Measurements from ENCODE around the gene DEGS1. TPM values are rescaled to one million over a fixed set of nuclear protein-coding genes. Genes with fewer than 3 reads are reported as not detected.

DEGS1 gene
- total RNA-seq, 1 donor from 2014 or later, result 55.5 TPM

DNA sequence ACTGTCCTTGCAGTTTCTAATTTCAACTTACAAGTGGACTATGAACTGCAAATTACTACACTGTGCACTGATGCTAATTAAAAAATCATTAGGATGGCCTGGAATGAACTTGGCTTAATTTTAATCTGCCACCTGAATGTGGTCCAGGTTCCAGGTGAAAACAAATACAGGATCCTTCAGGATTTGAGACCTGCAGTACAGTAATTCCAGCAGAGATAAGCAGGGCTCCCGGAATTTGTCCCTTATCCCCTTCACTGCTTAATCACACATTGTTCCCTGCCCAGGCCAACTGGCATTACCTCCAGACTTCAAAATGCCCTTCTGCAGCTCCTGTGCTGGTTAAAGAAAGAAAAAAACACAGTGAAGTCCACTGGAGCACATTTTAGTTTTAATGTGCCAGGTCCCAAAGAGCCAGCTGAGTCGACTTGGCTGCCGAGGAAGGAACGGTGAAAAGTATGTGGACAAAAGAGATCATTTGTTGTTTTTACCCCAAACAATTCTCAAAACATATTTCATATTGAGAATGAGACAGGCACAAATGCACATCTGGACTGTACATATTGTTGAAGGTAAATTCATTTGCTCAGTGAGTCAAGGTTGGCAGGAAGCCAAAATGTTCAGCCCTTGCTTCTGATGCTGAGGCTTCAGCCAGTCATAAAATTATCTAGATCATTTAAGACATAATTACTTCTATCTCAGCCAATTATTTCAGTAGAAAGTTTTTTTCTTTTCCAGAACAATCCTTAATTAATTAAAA lies 28.3 kb downstream of the DEGS1 start:
- intact Hi-C loops (cut with micrococcal nuclease), result no loop called here
- ATAC-seq (ENCODE audit: low read depth) (no peak), DNase-seq (no peak)
- Mint-ChIP-seq H3K36me3 (ENCODE audit: low read depth) (no peaks in the 10 kb centered on the region), H3K4me3 (no peak overlapping the region), H3K27me3 (no peaks in the 10 kb centered on the region), H3K4me1 (peaks cover 27% of the 10 kb centered on the region), H3K27ac (no peak overlapping the region), H3K9me3 (no peaks in the 10 kb centered on the region)
- POLR2A ChIA-PET, result no interaction called here
- no peak for TF ChIP-seq CTCF (IDR thresholded peaks at IDR 0.05)
- CTCF ChIA-PET, result no interaction called here

GRCh38 chr1:224212618-224213061 lies 29.6 kb downstream of the DEGS1 start:
- intact Hi-C loops (cut with micrococcal nuclease), result loop anchor here (1.0 kb wide), 1 partner anchor 9 kb away; no protein-coding TSS in a partner anchor
- DNase-seq (no peak), ATAC-seq (ENCODE audit: low read depth) (no peak)
- ChIA-PET CTCF (no interaction called here), POLR2A (interaction anchor here (0.8 to 1.0 kb wide), 3 partner anchors 9 to 68 kb away, joined by 3 to 5 read pairs (median 3); no protein-coding TSS in a partner anchor)
- H3K27ac Mint-ChIP-seq, result no peak overlapping the region
- no peaks in the 10 kb centered on the region for H3K27me3 Mint-ChIP-seq
- peaks cover 25% of the 10 kb centered on the region for H3K4me1 Mint-ChIP-seq
- H3K36me3 Mint-ChIP-seq (ENCODE audit: low read depth), result no peaks in the 10 kb centered on the region
- H3K4me3 Mint-ChIP-seq, result no peak overlapping the region
- TF ChIP-seq CTCF (IDR thresholded peaks at IDR 0.05), result no peak
- H3K9me3 Mint-ChIP-seq, result no peaks in the 10 kb centered on the region

GRCh38 chr1:224213438-224214119 lies 30.5 kb downstream of the DEGS1 start:
- no peak for TF ChIP-seq CTCF (IDR thresholded peaks at IDR 0.05)
- no peaks in the 10 kb centered on the region for H3K9me3 Mint-ChIP-seq
- ChIA-PET POLR2A (interaction anchor here (0.6 to 1.5 kb wide), 8 partner anchors 8 to 54 kb away, joined by 3 to 13 read pairs (median 5); partner anchors contain the start of gene DEGS1), CTCF (no interaction called here)
- H3K36me3 Mint-ChIP-seq (ENCODE audit: low read depth), result no peaks in the 10 kb centered on the region
- DNase-seq, result no peak
- no peak overlapping the region for H3K4me3 Mint-ChIP-seq
- intact Hi-C loops (cut with micrococcal nuclease), result loop anchor here (1.0 kb wide), 2 partner anchors 10 to 31 kb away; no protein-coding TSS in a partner anchor
- H3K27me3 Mint-ChIP-seq, result no peaks in the 10 kb centered on the region
- peak overlapping the region; percentile 85 for H3K27ac Mint-ChIP-seq
- peak; percentile 72 for ATAC-seq (ENCODE audit: low read depth)
- H3K4me1 Mint-ChIP-seq, result peaks cover 29% of the 10 kb centered on the region

- no peak overlapping the region for H3K27ac Mint-ChIP-seq
- POLR2A ChIA-PET, result interaction anchor here (0.9 to 1.9 kb wide), 2 partner anchors 34 to 47 kb away, joined by 3 to 5 read pairs; partner anchors contain the start of gene DEGS1
- ATAC-seq (ENCODE audit: low read depth) (no peak), DNase-seq (no peak)
- CTCF ChIA-PET, result no interaction called here
- TF ChIP-seq CTCF (IDR thresholded peaks at IDR 0.05), result no peak
- no peaks in the 10 kb centered on the region for H3K36me3 Mint-ChIP-seq (ENCODE audit: low read depth)
- H3K4me1 Mint-ChIP-seq, result peaks cover 17% of the 10 kb centered on the region
- no peak overlapping the region for H3K4me3 Mint-ChIP-seq
- no peaks in the 10 kb centered on the region for H3K9me3 Mint-ChIP-seq
- intact Hi-C loops (cut with micrococcal nuclease), result no loop called here
- H3K27me3 Mint-ChIP-seq, result no peaks in the 10 kb centered on the region
These were observed 33.3 kb downstream of the DEGS1 start for GRCh38 chr1:224216382-224216781.
